WERI-Rb-1 (cell line): ENCODE data around the gene DDI1.

Source experiments
- DNase-seq: peaks from one replicate; pipeline ENCODE4 v3.0.0-alpha.2; 2020
- H3K27ac ChIP-seq: fragments of 250-450 bp; sonication (Bioruptor Pico); 2 replicates; pipeline ENCODE4 v1.5.1; 2020; ENCODE audit warnings: mild to moderate bottlenecking, moderate library complexity
- H3K27me3 ChIP-seq: fragments of 250-450 bp; sonication (Bioruptor Pico); 2 replicates; pipeline ENCODE4 v1.5.1; 2021; ENCODE audit warnings: mild to moderate bottlenecking, low read depth, moderate library complexity; ENCODE audit not compliant: insufficient read depth, severe bottlenecking
- H3K36me3 ChIP-seq: fragments of 250-450 bp; sonication (Bioruptor Pico); 2 replicates; pipeline ENCODE4 v1.5.1; 2020; ENCODE audit warnings: mild to moderate bottlenecking, moderate library complexity
- H3K4me3 ChIP-seq: 2 replicates; pipeline ENCODE4 v1.5.1; 2011; ENCODE audit warnings: low read depth, mild to moderate bottlenecking, control low read depth, low read length
- H3K9me3 ChIP-seq: fragments of 250-450 bp; sonication (Bioruptor Pico); 2 replicates; pipeline ENCODE4 v1.5.1; 2021; ENCODE audit warnings: mild to moderate bottlenecking, moderate library complexity; ENCODE audit not compliant: severe bottlenecking
- CTCF ChIP-seq: IDR thresholded peaks from 2 replicates; pipeline ENCODE4 v1.5.1; 2011; ENCODE audit warnings: low read depth, mild to moderate bottlenecking, control low read depth, inconsistent platforms, low read length

DDI1 gene

DNA sequence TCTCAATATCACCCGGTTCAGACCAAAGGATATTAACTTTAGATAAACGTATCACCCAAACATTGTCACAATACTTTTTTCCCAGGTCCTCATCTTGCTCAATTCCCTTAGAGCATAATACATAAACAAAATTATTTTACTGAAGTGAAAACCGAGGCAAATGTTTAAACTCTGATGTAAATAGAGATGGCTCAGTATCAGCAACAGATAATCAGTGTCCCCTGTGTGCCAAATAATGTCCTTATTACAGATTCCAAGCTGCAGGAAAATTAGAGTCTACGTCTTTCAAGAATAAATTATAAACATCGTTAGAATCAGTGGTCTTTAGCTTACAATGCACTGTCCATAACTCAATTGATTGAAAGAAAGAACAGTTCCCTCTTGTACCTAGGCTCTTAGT lies 50.2 kb downstream of the DDI1 start:
- Histone ChIP-seq H3K36me3 (no peaks in the 10 kb centered on the region), H3K4me3 (no peak overlapping the region), H3K9me3 (no peaks in the 10 kb centered on the region), H3K27ac (no peak overlapping the region), H3K27me3 (no peaks in the 10 kb centered on the region)
- DNase-seq, result no peak
- no peak for TF ChIP-seq CTCF
